ENCODE results near the gene ARMC6. TPM values are rescaled to one million over a fixed set of nuclear protein-coding genes. Genes with fewer than 3 reads are reported as not detected.
A peak's percentile ranks its signal among the peaks of the same experiment; 100 is the strongest.

The ARMC6 gene
- total and polyA plus RNA-seq, 2 of the 13 experiments (the other 11 are each of a cell fraction or from before 2014, with no cell fraction given): 16.2 to 36.8 TPM

DNA sequence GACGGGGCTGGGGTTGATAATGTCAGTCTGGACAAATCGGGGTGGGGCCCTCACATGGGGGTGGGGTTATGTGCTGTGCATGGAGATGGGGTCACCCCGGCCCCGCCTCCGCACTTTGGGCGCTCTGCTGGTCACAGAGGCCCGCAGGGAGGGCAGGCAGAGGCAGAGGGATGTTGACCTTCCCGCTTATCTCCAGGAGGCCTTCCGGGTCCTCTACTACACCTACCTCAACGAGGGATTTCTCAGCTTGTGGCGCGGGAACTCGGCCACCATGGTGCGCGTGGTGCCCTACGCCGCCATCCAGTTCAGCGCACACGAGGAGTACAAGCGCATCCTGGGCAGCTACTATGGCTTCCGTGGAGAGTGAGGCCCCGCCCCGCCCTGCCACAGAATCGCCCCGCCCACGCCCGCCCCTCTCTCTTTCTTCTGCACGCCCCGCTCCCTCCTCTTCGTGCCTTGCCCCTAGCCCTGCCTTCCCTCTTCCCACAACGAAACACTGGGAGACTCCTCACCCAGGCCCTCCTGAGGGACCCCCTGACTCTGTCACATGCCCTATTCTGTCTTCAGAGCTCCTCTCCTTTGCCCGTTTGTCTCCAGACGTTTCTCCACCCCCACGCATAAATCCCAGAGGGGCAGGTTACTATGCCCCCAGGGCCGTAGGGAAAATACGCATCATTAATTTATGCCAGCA lies 72.1 kb downstream of the ARMC6 start:
- FAIRE-seq: no peak
- Histone ChIP-seq H2AFZ (ENCODE audit: low read length) (no peak overlapping the region), H3K9ac (ENCODE audit: insufficient read depth, low read depth, low read length) (peak overlapping the region; percentile 33; the same call in 1 of the 2 replicates), H3K4me3 (replicated peaks in 1 of 3; ENCODE audit: insufficient read depth in 1 of 3, low read depth in 2 of 3, low read length in 3 of 3) (peak overlapping the region in 2 of 3 experiments; percentile 37 to 50; a peak in 3 of 6 replicates), H3K36me3 (replicated peaks in 1 of 2; ENCODE audit: control insufficient read depth in 1 of 2, insufficient read depth in 2 of 2, low read length in 2 of 2) (no peaks in the 10 kb centered on the region), H3K27me3 (ENCODE audit: control insufficient read depth in 1 of 2, insufficient read depth in 2 of 2, low read length in 2 of 2) (no peaks in the 10 kb centered on the region), H3K9me3 (ENCODE audit: low read length) (no peaks in the 10 kb centered on the region), H3K27ac (ENCODE audit: extremely low read length, insufficient read depth, low read length) (peak overlapping the region; percentile 46), H4K20me1 (ENCODE audit: insufficient read depth, low read length) (no peaks in the 10 kb centered on the region), H3K4me1 (ENCODE audit: insufficient read depth, low read length) (peaks cover 65% of the 10 kb centered on the region), H3K4me2 (ENCODE audit: low read depth, low read length) (peak overlapping the region; percentile 68), H3K79me2 (ENCODE audit: insufficient read depth, low read length) (no peaks in the 10 kb centered on the region)
- CTCF ChIA-PET (ENCODE audit: low intra/inter-chr PET ratio, low total read pairs): no interaction called here
- intact Hi-C loops (cut with micrococcal nuclease; ENCODE audit: unreplicated experiment) (no loop called here), in situ Hi-C loops (cut with HindIII; ENCODE audit: extremely low pct_ligation_motif_present, low pct_unique_long_range_greater_than_20kb) (no loop called here)
- no TSS peak for BruUV-seq (replicated peaks)
- POLR2A ChIA-PET: interaction anchor here (0.6 to 1.7 kb wide), 3 partner anchors 10 to 87 kb away, joined by 3 to 4 read pairs (median 3); partner anchors contain the start of genes BORCS8 and RFXANK
- ATAC-seq: peak; percentile 75
- 70% methylated on average over 29 of the region's 36 CpGs for WGBS (ENCODE audit: low lambda C conversion rate)
- peak; percentile 48 for DNase-seq (ENCODE audit: low spot score)
- TF ChIP-seq, protein P1, sequence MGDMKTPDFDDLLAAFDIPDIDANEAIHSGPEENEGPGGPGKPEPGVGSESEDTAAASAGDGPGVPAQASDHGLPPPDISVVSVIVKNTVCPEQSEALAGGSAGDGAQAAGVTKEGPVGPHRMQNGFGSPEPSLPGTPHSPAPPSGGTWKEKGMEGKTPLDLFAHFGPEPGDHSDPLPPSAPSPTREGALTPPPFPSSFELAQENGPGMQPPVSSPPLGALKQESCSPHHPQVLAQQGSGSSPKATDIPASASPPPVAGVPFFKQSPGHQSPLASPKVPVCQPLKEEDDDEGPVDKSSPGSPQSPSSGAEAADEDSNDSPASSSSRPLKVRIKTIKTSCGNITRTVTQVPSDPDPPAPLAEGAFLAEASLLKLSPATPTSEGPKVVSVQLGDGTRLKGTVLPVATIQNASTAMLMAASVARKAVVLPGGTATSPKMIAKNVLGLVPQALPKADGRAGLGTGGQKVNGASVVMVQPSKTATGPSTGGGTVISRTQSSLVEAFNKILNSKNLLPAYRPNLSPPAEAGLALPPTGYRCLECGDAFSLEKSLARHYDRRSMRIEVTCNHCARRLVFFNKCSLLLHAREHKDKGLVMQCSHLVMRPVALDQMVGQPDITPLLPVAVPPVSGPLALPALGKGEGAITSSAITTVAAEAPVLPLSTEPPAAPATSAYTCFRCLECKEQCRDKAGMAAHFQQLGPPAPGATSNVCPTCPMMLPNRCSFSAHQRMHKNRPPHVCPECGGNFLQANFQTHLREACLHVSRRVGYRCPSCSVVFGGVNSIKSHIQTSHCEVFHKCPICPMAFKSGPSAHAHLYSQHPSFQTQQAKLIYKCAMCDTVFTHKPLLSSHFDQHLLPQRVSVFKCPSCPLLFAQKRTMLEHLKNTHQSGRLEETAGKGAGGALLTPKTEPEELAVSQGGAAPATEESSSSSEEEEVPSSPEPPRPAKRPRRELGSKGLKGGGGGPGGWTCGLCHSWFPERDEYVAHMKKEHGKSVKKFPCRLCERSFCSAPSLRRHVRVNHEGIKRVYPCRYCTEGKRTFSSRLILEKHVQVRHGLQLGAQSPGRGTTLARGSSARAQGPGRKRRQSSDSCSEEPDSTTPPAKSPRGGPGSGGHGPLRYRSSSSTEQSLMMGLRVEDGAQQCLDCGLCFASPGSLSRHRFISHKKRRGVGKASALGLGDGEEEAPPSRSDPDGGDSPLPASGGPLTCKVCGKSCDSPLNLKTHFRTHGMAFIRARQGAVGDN (CRISPR knock-in tag; IDR thresholded peaks at IDR 0.05): peak; percentile 78
- TF ChIP-seq, protein P2, sequence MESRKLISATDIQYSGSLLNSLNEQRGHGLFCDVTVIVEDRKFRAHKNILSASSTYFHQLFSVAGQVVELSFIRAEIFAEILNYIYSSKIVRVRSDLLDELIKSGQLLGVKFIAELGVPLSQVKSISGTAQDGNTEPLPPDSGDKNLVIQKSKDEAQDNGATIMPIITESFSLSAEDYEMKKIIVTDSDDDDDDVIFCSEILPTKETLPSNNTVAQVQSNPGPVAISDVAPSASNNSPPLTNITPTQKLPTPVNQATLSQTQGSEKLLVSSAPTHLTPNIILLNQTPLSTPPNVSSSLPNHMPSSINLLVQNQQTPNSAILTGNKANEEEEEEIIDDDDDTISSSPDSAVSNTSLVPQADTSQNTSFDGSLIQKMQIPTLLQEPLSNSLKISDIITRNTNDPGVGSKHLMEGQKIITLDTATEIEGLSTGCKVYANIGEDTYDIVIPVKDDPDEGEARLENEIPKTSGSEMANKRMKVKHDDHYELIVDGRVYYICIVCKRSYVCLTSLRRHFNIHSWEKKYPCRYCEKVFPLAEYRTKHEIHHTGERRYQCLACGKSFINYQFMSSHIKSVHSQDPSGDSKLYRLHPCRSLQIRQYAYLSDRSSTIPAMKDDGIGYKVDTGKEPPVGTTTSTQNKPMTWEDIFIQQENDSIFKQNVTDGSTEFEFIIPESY (CRISPR knock-in tag; IDR thresholded peaks at IDR 0.05): peak; percentile 93
- TF ChIP-seq FOXA1 (IDR thresholded peaks at IDR 0.05): no peak
- peak; percentile 61; the same call in 1 of the 2 replicates for TF ChIP-seq FOXA1 (CRISPR knock-in tag; IDR thresholded peaks at IDR 0.05)
- no peak for TF ChIP-seq ZBTB42 (CRISPR knock-in tag; IDR thresholded peaks at IDR 0.05)
- no peak for TF ChIP-seq ZNF75D (CRISPR knock-in tag; IDR thresholded peaks at IDR 0.05; ENCODE audit: borderline replicate concordance)
- TF ChIP-seq MIER2 (CRISPR knock-in tag; IDR thresholded peaks at IDR 0.05): no peak
- peak; percentile 11; the same call in 1 of the 2 replicates for TF ChIP-seq RARA (CRISPR knock-in tag; IDR thresholded peaks at IDR 0.05)
- peak; percentile 42 for TF ChIP-seq YY1 (IDR thresholded peaks at IDR 0.05; ENCODE audit: insufficient read depth, insufficient replicate concordance, low read depth, low read length)
- no peak for TF ChIP-seq NFKBIZ (CRISPR knock-in tag; IDR thresholded peaks at IDR 0.05)
- TF ChIP-seq NR2F6 (IDR thresholded peaks at IDR 0.05): 0 out of 2 replicates have a peak, but pooled peaks have one; percentile 9
- TF ChIP-seq NR2F6 (CRISPR knock-in tag; IDR thresholded peaks at IDR 0.05): 0 out of 2 replicates have a peak, but pooled peaks have one; percentile 24
- TF ChIP-seq SP5 (CRISPR knock-in tag; IDR thresholded peaks at IDR 0.05; ENCODE audit: borderline replicate concordance, low read depth): peak; percentile 36; the same call in 1 of the 2 replicates
- TF ChIP-seq, protein P3, sequence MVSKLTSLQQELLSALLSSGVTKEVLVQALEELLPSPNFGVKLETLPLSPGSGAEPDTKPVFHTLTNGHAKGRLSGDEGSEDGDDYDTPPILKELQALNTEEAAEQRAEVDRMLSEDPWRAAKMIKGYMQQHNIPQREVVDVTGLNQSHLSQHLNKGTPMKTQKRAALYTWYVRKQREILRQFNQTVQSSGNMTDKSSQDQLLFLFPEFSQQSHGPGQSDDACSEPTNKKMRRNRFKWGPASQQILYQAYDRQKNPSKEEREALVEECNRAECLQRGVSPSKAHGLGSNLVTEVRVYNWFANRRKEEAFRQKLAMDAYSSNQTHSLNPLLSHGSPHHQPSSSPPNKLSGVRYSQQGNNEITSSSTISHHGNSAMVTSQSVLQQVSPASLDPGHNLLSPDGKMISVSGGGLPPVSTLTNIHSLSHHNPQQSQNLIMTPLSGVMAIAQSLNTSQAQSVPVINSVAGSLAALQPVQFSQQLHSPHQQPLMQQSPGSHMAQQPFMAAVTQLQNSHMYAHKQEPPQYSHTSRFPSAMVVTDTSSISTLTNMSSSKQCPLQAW (CRISPR knock-in tag; IDR thresholded peaks at IDR 0.05): 0 out of 2 replicates have a peak, but pooled peaks have one; percentile 10
- 0 out of 2 replicates have a peak, but pooled peaks have one; percentile 32 for TF ChIP-seq HES4 (CRISPR knock-in tag; IDR thresholded peaks at IDR 0.05; ENCODE audit: borderline replicate concordance)

Measured in HepG2 (cell line).